ENCODE measurements around the gene MORN1. TPM values are rescaled to one million over a fixed set of nuclear protein-coding genes. Genes with fewer than 3 reads are reported as not detected.

MORN1 gene
- total and polyA plus RNA-seq, 8 donors = 2.6 to 18.1 (median 5.7) TPM

- TF ChIP-seq POLR2AphosphoS5 (IDR thresholded peaks at IDR 0.05) = no peak
- no peak for TF ChIP-seq POLR2A (IDR thresholded peaks at IDR 0.05)
- TF ChIP-seq EP300 (IDR thresholded peaks at IDR 0.05) = no peak
- DNase-seq = no peak
- 78 to 88% (median 84%) methylated on average over 26 to 28 of the region's 28 CpGs for WGBS, 5 donors
- H3K36me3 ChIP-seq = peaks cover 0 to 14% (median 6%) of the 10 kb centered on the region in 4 donors
- H3K27ac ChIP-seq = peak overlapping the region in 3 of 5 donors; percentile 37 to 74 (median 54)
- intact Hi-C loops (cut with DNase I; ENCODE audit: low total_unique reads) = no loop called here
- no peaks in the 10 kb centered on the region for H3K27me3 ChIP-seq
- peaks cover 10 to 28% (median 14%) of the 10 kb centered on the region in 4 donors for H3K4me1 ChIP-seq
- H3K4me3 ChIP-seq = no peak overlapping the region
- no peaks in the 10 kb centered on the region for H3K9me3 ChIP-seq
Measured at GRCh38 chr1:2353551-2354438, 37.6 kb downstream of the MORN1 start.

GRCh38 chr1:2352897-2353550 is 38.3 kb downstream of the MORN1 start:
- intact Hi-C loops (cut with DNase I; ENCODE audit: low total_unique reads) = no loop called here
- Histone ChIP-seq H3K36me3 (peaks cover 0 to 11% (median 3%) of the 10 kb centered on the region in 4 donors), H3K4me3 (no peak overlapping the region), H3K27me3 (no peaks in the 10 kb centered on the region), H3K27ac (peak overlapping the region in 4 of 5 donors; percentile 21 to 74 (median 46)), H3K9me3 (no peaks in the 10 kb centered on the region), H3K4me1 (peaks cover 10 to 28% (median 14%) of the 10 kb centered on the region in 4 donors)
- WGBS, 5 donors = 40 to 69% (median 40%) methylated on average over 20 to 21 of the region's 21 CpGs
- DNase-seq = peak in 1 of 2 donors; percentile 57
- TF ChIP-seq EP300 (IDR thresholded peaks at IDR 0.05) = no peak
- no peak for TF ChIP-seq POLR2A (IDR thresholded peaks at IDR 0.05)
- TF ChIP-seq POLR2AphosphoS5 (IDR thresholded peaks at IDR 0.05) = no peak
- no peak for TF ChIP-seq CTCF (IDR thresholded peaks at IDR 0.05)

- no peaks in the 10 kb centered on the region for H3K9me3 ChIP-seq
- intact Hi-C loops (cut with DNase I; ENCODE audit: low total_unique reads) = no loop called here
- H3K36me3 ChIP-seq = peaks cover 0 to 5% (median 0%) of the 10 kb centered on the region in 4 donors
- no peak for DNase-seq
- no peaks in the 10 kb centered on the region for H3K27me3 ChIP-seq
- peak overlapping the region in 3 of 5 donors; percentile 37 to 74 (median 54) for H3K27ac ChIP-seq
- no peak overlapping the region for H3K4me3 ChIP-seq
- no peak for TF ChIP-seq POLR2AphosphoS5 (IDR thresholded peaks at IDR 0.05)
- no peak for TF ChIP-seq CTCF (IDR thresholded peaks at IDR 0.05)
- TF ChIP-seq EP300 (IDR thresholded peaks at IDR 0.05) = no peak
- no peak for TF ChIP-seq POLR2A (IDR thresholded peaks at IDR 0.05)
- WGBS, 5 donors = 66 to 83% (median 78%) methylated on average over 6 to 11 of the region's 11 CpGs
- H3K4me1 ChIP-seq = peaks cover 10 to 28% (median 14%) of the 10 kb centered on the region in 4 donors
Measured at GRCh38 chr1:2352341-2352896, 38.9 kb downstream of the MORN1 start.

- H3K27me3 ChIP-seq = no peaks in the 10 kb centered on the region
- intact Hi-C loops (cut with DNase I; ENCODE audit: low total_unique reads) = no loop called here
- 92 to 95% (median 93%) methylated on average over 8 of the region's 8 CpGs for WGBS, 5 donors
- H3K4me3 ChIP-seq = no peak overlapping the region
- DNase-seq = no peak
- no peak for TF ChIP-seq POLR2AphosphoS5 (IDR thresholded peaks at IDR 0.05)
- no peak for TF ChIP-seq CTCF (IDR thresholded peaks at IDR 0.05)
- no peak for TF ChIP-seq POLR2A (IDR thresholded peaks at IDR 0.05)
- TF ChIP-seq EP300 (IDR thresholded peaks at IDR 0.05) = no peak
- H3K4me1 ChIP-seq = peaks cover 10 to 28% (median 14%) of the 10 kb centered on the region in 4 donors
- no peak overlapping the region for H3K27ac ChIP-seq
- no peaks in the 10 kb centered on the region for H3K9me3 ChIP-seq
- no peaks in the 10 kb centered on the region for H3K36me3 ChIP-seq
Measured at GRCh38 chr1:2351723-2352122, 39.6 kb downstream of the MORN1 start.
